K562 (cell line): ENCODE data around the gene BEST2. TPM values are rescaled to one million over a fixed set of nuclear protein-coding genes. Genes with fewer than 3 reads are reported as not detected.
A peak's percentile ranks its signal among the peaks of the same experiment; 100 is the strongest.

Experiments
- CREM ChIP-seq: IDR thresholded peaks from 2 replicates; pipeline ENCODE4 v1.6.1; 2014; ENCODE audit warnings: antibody characterized with exemption, low read depth
- FOXJ2 ChIP-seq: fragments of 200-800 bp; sonication (Bioruptor generic); IDR thresholded peaks from 2 replicates; pipeline ENCODE4 v1.6.1; 2016; ENCODE audit warnings: missing genetic modification characterization, missing compliant biosample characterization
- FOXM1 ChIP-seq, 2 experiments: fragments of 450-650 bp in 1 of 2; sonication (generic) in 1 of 2; formaldehyde crosslinking in 1 of 2; IDR thresholded peaks; 2 replicates each; pipeline versions ENCODE4 v1.6.1 to v1.9.0; 2017 to 2022; ENCODE audit warnings: low read depth in 2 of 2, mild to moderate bottlenecking in 2 of 2, missing genetic modification reagents in 1 of 2, moderate library complexity in 1 of 2
- HNRNPH1 ChIP-seq: fragments of 200-400 bp; formaldehyde crosslinking; optimal IDR thresholded peaks from 2 replicates; pipeline ENCODE3; 2017; ENCODE audit warnings: low read depth, mild to moderate bottlenecking, low read length, moderate library complexity
- JUND ChIP-seq, 2 experiments: IDR thresholded peaks; 2 replicates in 1 of 2; 3 replicates in 1 of 2; pipeline ENCODE4 v1.6.1; 2011; ENCODE audit warnings: borderline replicate concordance in 2 of 2, low read depth in 2 of 2, low read length in 2 of 2, improper control_type of control experiment in 1 of 2, missing biosample characterization in 1 of 2, missing genetic modification characterization in 1 of 2, missing genetic modification reagents in 1 of 2
- L3MBTL2 ChIP-seq: fragments of 450-650 bp; IDR thresholded peaks from 2 replicates; pipeline ENCODE4 v1.6.1; 2016; ENCODE audit warnings: mild to moderate bottlenecking, moderate library complexity
- NBN ChIP-seq: fragments of 450-650 bp; IDR thresholded peaks from 2 replicates; pipeline ENCODE4 v1.6.1; 2016; ENCODE audit warnings: low read depth, mild to moderate bottlenecking
- NR2C2 ChIP-seq, 2 experiments: fragments of 200-800 bp in 1 of 2; sonication (Bioruptor generic) in 1 of 2; sonication (generic) in 1 of 2; formaldehyde crosslinking in 1 of 2; IDR thresholded peaks; 2 replicates each; pipeline versions ENCODE4 v1.6.1 to v1.8.0; 2016 to 2022; ENCODE audit warnings: mild to moderate bottlenecking in 1 of 2, missing compliant biosample characterization in 1 of 2, missing genetic modification characterization in 1 of 2, missing genetic modification reagents in 1 of 2
- NRF1 ChIP-seq, 2 experiments: fragments of 450-650 bp; IDR thresholded peaks in 1 of 2; conservative IDR thresholded peaks in 1 of 2; 2 replicates each; pipeline ENCODE4 v1.6.1; 2014; ENCODE audit warnings: mild to moderate bottlenecking in 2 of 2
- NUFIP1 ChIP-seq: fragments of 450-650 bp; IDR thresholded peaks from 2 replicates; pipeline ENCODE4 v1.6.1; 2018; ENCODE audit not compliant: partially characterized antibody
- PCBP2 ChIP-seq: fragments of 200-400 bp; formaldehyde crosslinking; IDR thresholded peaks from 2 replicates; pipeline ENCODE4 v1.6.1; 2018; ENCODE audit warnings: low read length, low read depth, mild to moderate bottlenecking, moderate library complexity; ENCODE audit not compliant: poor library complexity, severe bottlenecking
- ZBTB17 ChIP-seq: fragments of 450-650 bp; formaldehyde crosslinking; IDR thresholded peaks from 2 replicates; pipeline ENCODE4 v1.4.0; 2020; ENCODE audit warnings: mild to moderate bottlenecking
- ZFX ChIP-seq: sonication (generic); formaldehyde crosslinking; IDR thresholded peaks from 2 replicates; pipeline ENCODE4 v1.8.0; 2022; ENCODE audit warnings: mild to moderate bottlenecking, missing genetic modification reagents, moderate library complexity
- ZNF212 ChIP-seq: fragments of 450-650 bp; formaldehyde crosslinking; IDR thresholded peaks from 2 replicates; pipeline ENCODE4 v1.4.0; 2020; ENCODE audit warnings: mild to moderate bottlenecking
- ZNF561 ChIP-seq: fragments of 450-650 bp; formaldehyde crosslinking; conservative IDR thresholded peaks from 2 replicates; pipeline ENCODE4 v1.4.0; 2020; ENCODE audit warnings: mild to moderate bottlenecking, moderate library complexity
- ZNF644 ChIP-seq: fragments of 200-800 bp; sonication (Bioruptor generic); IDR thresholded peaks from 2 replicates; pipeline ENCODE4 v1.6.1; 2016; ENCODE audit warnings: low read depth, missing genetic modification characterization, missing compliant biosample characterization
- polyA plus RNA-seq, 8 experiments: library from polyadenylated mRNA; depleted of rRNA in 4 of 8; stranded (reverse) in 5 of 8; unstranded in 3 of 8; fragments of >200 nt; fragmentation: Nextera tagmentation in 2 of 8; fragmentation: Illumina TruSeq in 1 of 8; extraction: Ambion mirVana in 2 of 8; extraction: Trizol in 1 of 8; gene quantifications; 2 replicates each; pipeline versions ENCODE4 v1.2.1 to v1.2.3, GENCODE V29; 2011 to 2014; ENCODE audit warnings: inconsistent platforms in 1 of 8, missing spikeins in 1 of 8
- total RNA-seq, 7 experiments: library from RNA; depleted of rRNA in 6 of 7; stranded (reverse); fragments of >200 nt in 6 of 7; fragmentation: Illumina TruSeq in 2 of 7; extraction: Trizol in 2 of 7; gene quantifications; 2 replicates each; pipeline versions ENCODE4 v1.2.1 to v1.2.3, GENCODE V29; 2011 to 2021; ENCODE audit warnings: low replicate concordance in 1 of 7
- TF ChIP-seq, protein P1 (sequence below): sonication (generic); formaldehyde crosslinking; IDR thresholded peaks from 2 replicates; pipeline ENCODE4 v1.9.0; 2022; ENCODE audit warnings: mild to moderate bottlenecking, missing genetic modification reagents
- TF ChIP-seq, protein P2 (sequence below), 2 experiments: IDR thresholded peaks in 1 of 2; conservative IDR thresholded peaks in 1 of 2; 2 replicates each; pipeline ENCODE4 v1.6.1; 2016; ENCODE audit warnings: low read depth in 2 of 2, mild to moderate bottlenecking in 1 of 2, missing compliant biosample characterization in 1 of 2, missing genetic modification characterization in 1 of 2, moderate library complexity in 1 of 2
- TF ChIP-seq, protein P3 (sequence below): fragments of 450-650 bp; formaldehyde crosslinking; IDR thresholded peaks from 2 replicates; pipeline ENCODE4 v1.4.0; 2020; ENCODE audit warnings: mild to moderate bottlenecking, moderate library complexity

Gene BEST2
- total and polyA plus RNA-seq, 9 of the 15 experiments (the other 6 are each of a cell fraction or from before 2014, with no cell fraction given): not detected

DNA sequence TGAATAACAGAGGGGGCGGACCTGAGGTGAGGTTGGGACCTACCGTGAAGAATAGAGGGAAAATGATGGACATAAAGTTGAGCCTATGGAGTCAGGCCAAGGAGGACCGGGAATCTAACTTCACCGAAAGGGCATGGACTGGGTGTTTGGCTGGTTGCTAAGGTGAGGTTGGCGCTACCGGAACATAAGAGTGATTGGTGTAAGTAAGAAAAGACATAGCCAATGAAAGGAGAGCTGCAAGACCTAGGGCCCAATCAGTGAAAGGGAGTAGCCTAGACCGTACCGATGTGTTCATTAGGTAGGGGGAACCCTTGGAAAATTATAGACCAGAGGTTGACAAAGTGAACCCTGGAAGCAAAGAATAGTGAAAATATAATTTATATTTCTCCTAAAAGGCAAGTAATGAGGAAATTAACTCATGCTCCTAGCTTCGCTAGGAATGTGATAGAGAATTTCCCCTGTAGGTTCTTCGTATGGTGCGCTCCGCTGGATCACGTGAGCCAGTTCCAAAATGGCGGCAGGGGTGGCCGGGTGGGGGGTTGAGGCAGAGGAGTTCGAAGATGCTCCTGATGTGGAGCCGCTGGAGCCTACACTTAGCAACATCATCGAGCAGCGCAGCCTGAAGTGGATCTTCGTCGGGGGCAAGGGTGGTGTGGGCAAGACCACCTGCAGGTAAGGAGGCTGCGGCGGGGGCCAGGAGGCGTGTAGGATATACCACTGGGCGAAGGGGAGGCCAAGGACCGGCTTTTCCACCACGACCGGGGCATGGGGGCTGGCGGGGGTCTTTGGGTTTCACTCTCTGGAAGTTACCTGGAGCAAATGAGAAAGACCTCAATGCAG is 14.4 kb upstream of the BEST2 start, which contains the start of gene GET3 (continued):
- TF ChIP-seq FOXJ2 (tag): peak; percentile 97
- no peak for TF ChIP-seq NR2C2 (CRISPR knock-in tag; IDR thresholded peaks at IDR 0.05)
- TF ChIP-seq NR2C2 (tag; IDR thresholded peaks at IDR 0.05): peak; percentile 39; the same call in 1 of the 2 replicates
- TF ChIP-seq ZNF644 (tag): no peak
- TF ChIP-seq FOXM1 (IDR thresholded peaks at IDR 0.05; ENCODE audit: low read depth): peak; percentile 76
- no peak for TF ChIP-seq FOXM1 (CRISPR knock-in tag; IDR thresholded peaks at IDR 0.05; ENCODE audit: low read depth)
- TF ChIP-seq ZNF212 (CRISPR knock-in tag): no peak
- peak; percentile 91 for TF ChIP-seq NUFIP1
- peak; percentile 37; the same call in 1 of the 2 replicates for TF ChIP-seq NBN
- TF ChIP-seq PCBP2: no peak
- peak; percentile 69 for TF ChIP-seq CREM
- TF ChIP-seq, protein P1, sequence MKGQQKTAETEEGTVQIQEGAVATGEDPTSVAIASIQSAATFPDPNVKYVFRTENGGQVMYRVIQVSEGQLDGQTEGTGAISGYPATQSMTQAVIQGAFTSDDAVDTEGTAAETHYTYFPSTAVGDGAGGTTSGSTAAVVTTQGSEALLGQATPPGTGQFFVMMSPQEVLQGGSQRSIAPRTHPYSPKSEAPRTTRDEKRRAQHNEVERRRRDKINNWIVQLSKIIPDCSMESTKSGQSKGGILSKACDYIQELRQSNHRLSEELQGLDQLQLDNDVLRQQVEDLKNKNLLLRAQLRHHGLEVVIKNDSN (CRISPR knock-in tag): peak; percentile 98
- no peak for TF ChIP-seq ZBTB17
- TF ChIP-seq L3MBTL2: peak; percentile 62
- TF ChIP-seq, protein P2, sequence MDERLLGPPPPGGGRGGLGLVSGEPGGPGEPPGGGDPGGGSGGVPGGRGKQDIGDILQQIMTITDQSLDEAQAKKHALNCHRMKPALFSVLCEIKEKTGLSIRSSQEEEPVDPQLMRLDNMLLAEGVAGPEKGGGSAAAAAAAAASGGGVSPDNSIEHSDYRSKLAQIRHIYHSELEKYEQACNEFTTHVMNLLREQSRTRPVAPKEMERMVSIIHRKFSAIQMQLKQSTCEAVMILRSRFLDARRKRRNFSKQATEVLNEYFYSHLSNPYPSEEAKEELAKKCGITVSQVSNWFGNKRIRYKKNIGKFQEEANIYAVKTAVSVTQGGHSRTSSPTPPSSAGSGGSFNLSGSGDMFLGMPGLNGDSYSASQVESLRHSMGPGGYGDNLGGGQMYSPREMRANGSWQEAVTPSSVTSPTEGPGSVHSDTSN (CRISPR knock-in tag; IDR thresholded peaks at IDR 0.05; ENCODE audit: low read depth): peak; percentile 52; the same call in 1 of the 2 replicates
- TF ChIP-seq, protein P2 (tag; conservative IDR thresholded peaks at IDR 0.05; ENCODE audit: low read depth): peak; percentile 96
- TF ChIP-seq ZFX (CRISPR knock-in tag): peak; percentile 64
- TF ChIP-seq ZNF561: no peak
- no peak for TF ChIP-seq HNRNPH1
- TF ChIP-seq JUND (IDR thresholded peaks at IDR 0.05; ENCODE audit: borderline replicate concordance, low read depth, low read length): peak; percentile 95
- TF ChIP-seq JUND (tag; IDR thresholded peaks at IDR 0.05; ENCODE audit: borderline replicate concordance, low read depth, low read length): no peak
- TF ChIP-seq, protein P3, sequence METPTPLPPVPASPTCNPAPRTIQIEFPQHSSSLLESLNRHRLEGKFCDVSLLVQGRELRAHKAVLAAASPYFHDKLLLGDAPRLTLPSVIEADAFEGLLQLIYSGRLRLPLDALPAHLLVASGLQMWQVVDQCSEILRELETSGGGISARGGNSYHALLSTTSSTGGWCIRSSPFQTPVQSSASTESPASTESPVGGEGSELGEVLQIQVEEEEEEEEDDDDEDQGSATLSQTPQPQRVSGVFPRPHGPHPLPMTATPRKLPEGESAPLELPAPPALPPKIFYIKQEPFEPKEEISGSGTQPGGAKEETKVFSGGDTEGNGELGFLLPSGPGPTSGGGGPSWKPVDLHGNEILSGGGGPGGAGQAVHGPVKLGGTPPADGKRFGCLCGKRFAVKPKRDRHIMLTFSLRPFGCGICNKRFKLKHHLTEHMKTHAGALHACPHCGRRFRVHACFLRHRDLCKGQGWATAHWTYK (CRISPR knock-in tag): 0 out of 2 replicates have a peak, but pooled peaks have one; percentile 35
- TF ChIP-seq NRF1 (conservative IDR thresholded peaks at IDR 0.05 in 1 of 2, IDR thresholded peaks at IDR 0.05 in 1 of 2): peak in 1 of 2 experiments; percentile 60; a peak in 3 of 4 replicates
